DMS53 treated with DMSO at 0.1 percent for 48 hours (cell line): ENCODE measurements around the gene HPS3.

Source experiments
- DNase-seq: peaks from one replicate; lab custom pipeline; 2025; ENCODE audit not compliant: unreplicated experiment; lab: John Stamatoyannopoulos, UW

Gene HPS3

GRCh38 chr3:149120051-149120972 lies 9.1 kb upstream of the HPS3 start:
- DNase-seq = peak; percentile 58

- no peak for DNase-seq
These were observed 6.5 kb upstream of the HPS3 start for GRCh38 chr3:149122721-149123578.

GRCh38 chr3:149128821-149129220 lies 617 bp upstream of the HPS3 start:
- DNase-seq = no peak

GRCh38 chr3:149131589-149131988 lies 2.2 kb downstream of the HPS3 start:
- DNase-seq = no peak

GRCh38 chr3:149134575-149134974 lies 5.1 kb downstream of the HPS3 start:
- DNase-seq = no peak

- DNase-seq = no peak
These were observed 13.2 kb downstream of the HPS3 start for GRCh38 chr3:149142682-149143081.

- no peak for DNase-seq
These were observed 15.9 kb downstream of the HPS3 start for GRCh38 chr3:149145356-149145755.

- DNase-seq = no peak
These were observed 16.5 kb downstream of the HPS3 start for GRCh38 chr3:149145974-149146373.

- DNase-seq = no peak
These were observed 21.0 kb downstream of the HPS3 start for GRCh38 chr3:149150436-149150835.

- no peak for DNase-seq
These were observed 22.4 kb downstream of the HPS3 start for GRCh38 chr3:149151843-149152242.

GRCh38 chr3:149152420-149152819 lies 23.0 kb downstream of the HPS3 start:
- no peak for DNase-seq

GRCh38 chr3:149153402-149153801 lies 24.0 kb downstream of the HPS3 start:
- no peak for DNase-seq

GRCh38 chr3:149160754-149161300 lies 31.4 kb downstream of the HPS3 start:
- no peak for DNase-seq

GRCh38 chr3:149162007-149162406 lies 32.6 kb downstream of the HPS3 start:
- no peak for DNase-seq

- no peak for DNase-seq
These were observed 33.6 kb downstream of the HPS3 start for GRCh38 chr3:149163066-149163465.

- DNase-seq = no peak
These were observed 38.5 kb downstream of the HPS3 start for GRCh38 chr3:149167898-149168297.

GRCh38 chr3:149170672-149171071 lies 41.2 kb downstream of the HPS3 start:
- no peak for DNase-seq

- DNase-seq = no peak
These were observed 45.5 kb downstream of the HPS3 start for GRCh38 chr3:149174901-149175300.

GRCh38 chr3:149177122-149177521 lies 47.7 kb downstream of the HPS3 start:
- no peak for DNase-seq

GRCh38 chr3:149179220-149179619 lies 49.8 kb downstream of the HPS3 start:
- no peak for DNase-seq

- peak; percentile 48 for DNase-seq
These were observed 50.7 kb downstream of the HPS3 start for GRCh38 chr3:149180057-149180573.
